Heart left ventricle (tissue), 13 donors: Measurements from ENCODE around the gene TEX29.

Experiments used
- CTCF ChIP-seq, 12 donors: fragments of 200-600 bp; sonication (generic) in 4 of 12; IDR thresholded peaks; one replicate each; pipeline versions ENCODE4 v1.5.0 to v1.8.0; 2018 to 2022; ENCODE audit warnings: antibody characterized with exemption in 12 of 12, mild to moderate bottlenecking in 5 of 12
- POLR2A ChIP-seq, 2 donors: fragments of 450-650 bp; IDR thresholded peaks; one replicate each; pipeline ENCODE4 v1.6.1; 2017; ENCODE audit warnings: antibody characterized with exemption in 2 of 2, mild to moderate bottlenecking in 2 of 2, moderate library complexity in 2 of 2
- donor health status: ischemic (EF 13 %, LVEDD 7.1; RV severe dilation, severe dysfunction).
- donor health status: DM: no; HTN: yes; CAD: no.
- donor health status: DM: no; HTN: no; CAD: no.
- donor health status: ischemic (EF 25% LVEDD 6.9; RV normal size, moderate dysfunction).
- donor health status: ischemic (EF 25% LVEDD 5.7; RV mildly dilated, moderate dysfunction).
- donor health status: ischemic (EF 35%, LVEDD 5.7; RV mildly dilated, moderate dysfunction).
- donor health status: nonischemic (EF 11% LVEDD 7.7; RV severe dilation, severe dysfunction).
- donor health status: DM: yes; HTN: yes; CAD: no.
- donor health status: PGD.
- donor health status: ischemic (EF 29% LVEDD 5.4; RV normal size, mild dysfunction).
- donor health status: nonischemic (EF 23%, LVEDD 6.1; RV moderate dilation, normal function).

DNA sequence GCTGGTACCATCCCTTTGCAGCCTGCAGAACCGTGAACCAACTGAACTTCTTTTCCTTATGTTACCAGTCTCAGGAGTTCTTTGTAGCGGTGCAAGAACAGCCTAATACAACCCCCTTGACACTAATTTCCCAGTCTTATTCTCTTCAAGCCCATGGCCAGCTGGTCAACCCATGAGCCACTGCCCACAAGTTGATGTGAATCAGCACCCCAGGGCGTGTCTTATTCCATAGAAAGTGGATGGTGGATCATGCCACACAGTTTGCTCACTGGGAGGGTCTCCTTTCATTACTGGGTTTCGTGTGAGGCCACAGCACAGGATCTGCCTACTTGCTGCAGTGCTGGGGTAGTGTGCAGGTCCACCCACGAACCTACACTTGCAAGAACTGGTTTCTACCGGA is 27.0 kb downstream of the TEX29 start:
- TF ChIP-seq CTCF (IDR thresholded peaks at IDR 0.05) (no peak), POLR2A (IDR thresholded peaks at IDR 0.05) (no peak)
